Calu3 (cell line): Measurements from ENCODE around the gene NSD2. TPM values are rescaled to one million over a fixed set of nuclear protein-coding genes. Genes with fewer than 3 reads are reported as not detected.
A peak's percentile ranks its signal among the peaks of the same experiment; 100 is the strongest.

Experiments used
- BruUV-seq: library from RNA; stranded (reverse); fragments of 400-500 nt; replicated peaks from 2 replicates; lab custom pipeline; 2021; lab: Mats Ljungman, UMichigan
- CTCF ChIA-PET: fragments of 300-600 bp; sonication (Branson Sonifier 250); formaldehyde crosslinking; loops from one replicate; lab custom pipeline; 2022; ENCODE audit warnings: antibody characterized with exemption; lab: Charles Lee
- DNase-seq: peaks from one replicate; pipeline ENCODE4 v3.0.0; 2022
- H3K27ac Mint-ChIP-seq: one replicate; pipeline ENCODE4 v1.8.0; 2022; ENCODE audit warnings: mixed read lengths; ENCODE audit not compliant: unreplicated experiment
- H3K27me3 Mint-ChIP-seq: one replicate; pipeline ENCODE4 v1.8.0; 2022; ENCODE audit warnings: mixed read lengths; ENCODE audit not compliant: unreplicated experiment
- H3K36me3 Mint-ChIP-seq: one replicate; pipeline ENCODE4 v1.8.0; 2022; ENCODE audit warnings: mild to moderate bottlenecking, moderate library complexity, mixed read lengths; ENCODE audit not compliant: insufficient read depth, unreplicated experiment
- H3K4me1 Mint-ChIP-seq: one replicate; pipeline ENCODE4 v1.8.0; 2022; ENCODE audit warnings: mild to moderate bottlenecking, low read depth, mixed read lengths; ENCODE audit not compliant: unreplicated experiment
- H3K4me3 Mint-ChIP-seq: one replicate; pipeline ENCODE4 v1.8.0; 2022; ENCODE audit warnings: mild to moderate bottlenecking, low read depth, moderate library complexity, mixed read lengths; ENCODE audit not compliant: unreplicated experiment
- H3K9me3 Mint-ChIP-seq: one replicate; pipeline ENCODE4 v1.8.0; 2022; ENCODE audit warnings: low read depth, mixed read lengths; ENCODE audit not compliant: unreplicated experiment
- CTCF ChIP-seq: fragments of 200-600 bp; IDR thresholded peaks from one replicate; pipeline ENCODE4 v1.8.0; 2022; ENCODE audit warnings: antibody characterized with exemption; ENCODE audit not compliant: unreplicated experiment
- intact Hi-C: fragments of 100-400 bp; cut with micrococcal nuclease; formaldehyde crosslinking; loops from one replicate; pipeline ENCODE4 v1.10.0; 2022; ENCODE audit not compliant: unreplicated experiment
- total RNA-seq: library from RNA; stranded (reverse); gene quantifications from 2 replicates; pipeline ENCODE4 v1.2.3, GENCODE V29; 2022

NSD2 gene
- total RNA-seq, 1 experiment from 2014 or later = 104 TPM

- no peak overlapping the region for H3K4me3 Mint-ChIP-seq
- H3K27ac Mint-ChIP-seq = no peak overlapping the region
- intact Hi-C loops = no loop called here
- H3K4me1 Mint-ChIP-seq = no peaks in the 10 kb centered on the region
- CTCF ChIA-PET = no interaction called here
- TF ChIP-seq CTCF = no peak
- peaks cover 65% of the 10 kb centered on the region for H3K36me3 Mint-ChIP-seq
- no TSS peak for BruUV-seq
- no peak for DNase-seq
- H3K9me3 Mint-ChIP-seq = no peaks in the 10 kb centered on the region
- H3K27me3 Mint-ChIP-seq = no peaks in the 10 kb centered on the region
Measured at GRCh38 chr4:1982124-1983052, 111.2 kb downstream of the NSD2 start.

GRCh38 chr4:1983053-1983845 lies 112.1 kb downstream of the NSD2 start:
- H3K9me3 Mint-ChIP-seq = no peaks in the 10 kb centered on the region
- intact Hi-C loops = no loop called here
- H3K27ac Mint-ChIP-seq = no peak overlapping the region
- DNase-seq = no peak
- no peaks in the 10 kb centered on the region for H3K27me3 Mint-ChIP-seq
- no peak for TF ChIP-seq CTCF
- TSS peak; percentile 27 for BruUV-seq
- CTCF ChIA-PET = no interaction called here
- H3K4me3 Mint-ChIP-seq = no peak overlapping the region
- peaks cover 70% of the 10 kb centered on the region for H3K36me3 Mint-ChIP-seq
- no peaks in the 10 kb centered on the region for H3K4me1 Mint-ChIP-seq

GRCh38 chr4:1983846-1984405 lies 112.7 kb downstream of the NSD2 start:
- intact Hi-C loops = no loop called here
- Mint-ChIP-seq H3K36me3 (peaks cover 66% of the 10 kb centered on the region), H3K4me1 (no peaks in the 10 kb centered on the region), H3K9me3 (no peaks in the 10 kb centered on the region), H3K27me3 (no peaks in the 10 kb centered on the region), H3K4me3 (no peak overlapping the region), H3K27ac (no peak overlapping the region)
- CTCF ChIA-PET = no interaction called here
- no peak for TF ChIP-seq CTCF
- no TSS peak for BruUV-seq
- DNase-seq = no peak

GRCh38 chr4:1984406-1985191 lies 113.4 kb downstream of the NSD2 start:
- Mint-ChIP-seq H3K27ac (no peak overlapping the region), H3K4me1 (no peaks in the 10 kb centered on the region), H3K36me3 (peaks cover 60% of the 10 kb centered on the region), H3K4me3 (no peak overlapping the region), H3K9me3 (no peaks in the 10 kb centered on the region), H3K27me3 (no peaks in the 10 kb centered on the region)
- no TSS peak for BruUV-seq
- CTCF ChIA-PET = no interaction called here
- TF ChIP-seq CTCF = no peak
- no peak for DNase-seq
- intact Hi-C loops = no loop called here
